Measurements from ENCODE around the gene ST6GALNAC3. TPM values are rescaled to one million over a fixed set of nuclear protein-coding genes. Genes with fewer than 3 reads are reported as not detected.

The ST6GALNAC3 gene
- total RNA-seq, 2 experiments from 2014 or later, result 0.50 to 1.2 TPM

GRCh38 chr1:76625886-76626678 is 551.5 kb downstream of the ST6GALNAC3 start:
- no peaks in the 10 kb centered on the region for H3K9me2 ChIP-seq (ENCODE audit: insufficient read depth, low read length)
- H3K4me1 ChIP-seq (ENCODE audit: insufficient read depth, low read length, poor library complexity, severe bottlenecking), result no peaks in the 10 kb centered on the region
- no peaks in the 10 kb centered on the region for H4K20me1 ChIP-seq (ENCODE audit: insufficient read depth, low read length)
- no peak for DNase-seq (ENCODE audit: low spot score)
- intact Hi-C loops (cut with micrococcal nuclease; ENCODE audit: unreplicated experiment), result no loop called here
- H3K27ac ChIP-seq (ENCODE audit: low read depth, low read length, poor library complexity, severe bottlenecking), result no peak overlapping the region
- H3K4me2 ChIP-seq (ENCODE audit: low read length), result no peak overlapping the region
- H3K4me3 ChIP-seq (ENCODE audit: low read depth, low read length, poor library complexity, severe bottlenecking), result no peak overlapping the region
- no TSS peak for BruUV-seq (replicated peaks)
- H3K9me3 ChIP-seq (ENCODE audit: low read length), result no peaks in the 10 kb centered on the region
- no peaks in the 10 kb centered on the region for H3K36me3 ChIP-seq (ENCODE audit: insufficient read depth, low read length)
- ChIA-PET CTCF (ENCODE audit: unreplicated experiment) (no interaction called here), POLR2A (no interaction called here)
- no peak for TF ChIP-seq CTCF (conservative IDR thresholded peaks at IDR 0.05; ENCODE audit: low read length)
- no peak for TF ChIP-seq EZH2phosphoT487 (IDR thresholded peaks at IDR 0.05; ENCODE audit: borderline replicate concordance, low read depth, low read length)
- no peak overlapping the region for H2AFZ ChIP-seq (ENCODE audit: low read length)
- H3K79me2 ChIP-seq (ENCODE audit: insufficient read depth, low read depth, low read length), result no peaks in the 10 kb centered on the region

GRCh38 chr1:76627498-76627897 is 553.0 kb downstream of the ST6GALNAC3 start:
- no peak for TF ChIP-seq CTCF (conservative IDR thresholded peaks at IDR 0.05; ENCODE audit: low read length)
- no peak for TF ChIP-seq EZH2phosphoT487 (IDR thresholded peaks at IDR 0.05; ENCODE audit: borderline replicate concordance, low read depth, low read length)
- Histone ChIP-seq H3K4me1 (ENCODE audit: insufficient read depth, low read length, poor library complexity, severe bottlenecking) (no peaks in the 10 kb centered on the region), H3K36me3 (ENCODE audit: insufficient read depth, low read length) (no peaks in the 10 kb centered on the region), H3K9me2 (ENCODE audit: insufficient read depth, low read length) (no peaks in the 10 kb centered on the region), H3K9me3 (ENCODE audit: low read length) (no peaks in the 10 kb centered on the region), H3K4me3 (ENCODE audit: low read depth, low read length, poor library complexity, severe bottlenecking) (no peak overlapping the region), H2AFZ (ENCODE audit: low read length) (no peak overlapping the region), H3K79me2 (ENCODE audit: insufficient read depth, low read depth, low read length) (no peaks in the 10 kb centered on the region), H3K27ac (ENCODE audit: low read depth, low read length, poor library complexity, severe bottlenecking) (no peak overlapping the region), H3K4me2 (ENCODE audit: low read length) (no peak overlapping the region), H4K20me1 (ENCODE audit: insufficient read depth, low read length) (no peaks in the 10 kb centered on the region)
- no TSS peak for BruUV-seq (replicated peaks)
- ChIA-PET CTCF (ENCODE audit: unreplicated experiment) (no interaction called here), POLR2A (no interaction called here)
- intact Hi-C loops (cut with micrococcal nuclease; ENCODE audit: unreplicated experiment), result no loop called here
- no peak for DNase-seq (ENCODE audit: low spot score)

- H2AFZ ChIP-seq (ENCODE audit: low read length), result no peak overlapping the region
- CTCF ChIA-PET (ENCODE audit: unreplicated experiment), result no interaction called here
- H3K4me2 ChIP-seq (ENCODE audit: low read length), result no peak overlapping the region
- no peak overlapping the region for H3K4me3 ChIP-seq (ENCODE audit: low read depth, low read length, poor library complexity, severe bottlenecking)
- POLR2A ChIA-PET, result no interaction called here
- no TSS peak for BruUV-seq (replicated peaks)
- H3K9me2 ChIP-seq (ENCODE audit: insufficient read depth, low read length), result no peaks in the 10 kb centered on the region
- H4K20me1 ChIP-seq (ENCODE audit: insufficient read depth, low read length), result no peaks in the 10 kb centered on the region
- TF ChIP-seq EZH2phosphoT487 (IDR thresholded peaks at IDR 0.05; ENCODE audit: borderline replicate concordance, low read depth, low read length), result no peak
- no peak for TF ChIP-seq CTCF (conservative IDR thresholded peaks at IDR 0.05; ENCODE audit: low read length)
- H3K27ac ChIP-seq (ENCODE audit: low read depth, low read length, poor library complexity, severe bottlenecking), result no peak overlapping the region
- no peaks in the 10 kb centered on the region for H3K9me3 ChIP-seq (ENCODE audit: low read length)
- DNase-seq (ENCODE audit: low spot score), result no peak
- intact Hi-C loops (cut with micrococcal nuclease; ENCODE audit: unreplicated experiment), result no loop called here
- no peaks in the 10 kb centered on the region for H3K4me1 ChIP-seq (ENCODE audit: insufficient read depth, low read length, poor library complexity, severe bottlenecking)
- H3K79me2 ChIP-seq (ENCODE audit: insufficient read depth, low read depth, low read length), result no peaks in the 10 kb centered on the region
- no peaks in the 10 kb centered on the region for H3K36me3 ChIP-seq (ENCODE audit: insufficient read depth, low read length)
These were observed 553.4 kb downstream of the ST6GALNAC3 start for GRCh38 chr1:76627901-76628300.

All from OCI-LY7 (cell line).